ENCODE measurements around the gene KRTAP4-2. TPM values are rescaled to one million over a fixed set of nuclear protein-coding genes. Genes with fewer than 3 reads are reported as not detected.

Gene KRTAP4-2
- total and polyA plus RNA-seq, 11 donors = not detected

- ATAC-seq (no peak), DNase-seq (no peak)
- Histone ChIP-seq H3K4me1 (no peaks in the 10 kb centered on the region), H3K27ac (no peak within 1 kb of the TSS), H3K4me3 (no peak within 1 kb of the TSS), H3K36me3 (no peaks in the 10 kb centered on the region), H3K27me3 (peaks cover 0 to 20% (median 0%) of the 10 kb centered on the region in 9 donors), H3K9me3 (peaks cover 0 to 7% (median 0%) of the 10 kb centered on the region in 12 donors)
- intact Hi-C loops (cut with DNase I) = no loop called here
- WGBS, 4 donors = 50 to 60% (median 51%) methylated on average over 9 of the region's 9 CpGs
- TF ChIP-seq POLR2A (IDR thresholded peaks at IDR 0.05) = no peak
- TF ChIP-seq, protein P1, sequence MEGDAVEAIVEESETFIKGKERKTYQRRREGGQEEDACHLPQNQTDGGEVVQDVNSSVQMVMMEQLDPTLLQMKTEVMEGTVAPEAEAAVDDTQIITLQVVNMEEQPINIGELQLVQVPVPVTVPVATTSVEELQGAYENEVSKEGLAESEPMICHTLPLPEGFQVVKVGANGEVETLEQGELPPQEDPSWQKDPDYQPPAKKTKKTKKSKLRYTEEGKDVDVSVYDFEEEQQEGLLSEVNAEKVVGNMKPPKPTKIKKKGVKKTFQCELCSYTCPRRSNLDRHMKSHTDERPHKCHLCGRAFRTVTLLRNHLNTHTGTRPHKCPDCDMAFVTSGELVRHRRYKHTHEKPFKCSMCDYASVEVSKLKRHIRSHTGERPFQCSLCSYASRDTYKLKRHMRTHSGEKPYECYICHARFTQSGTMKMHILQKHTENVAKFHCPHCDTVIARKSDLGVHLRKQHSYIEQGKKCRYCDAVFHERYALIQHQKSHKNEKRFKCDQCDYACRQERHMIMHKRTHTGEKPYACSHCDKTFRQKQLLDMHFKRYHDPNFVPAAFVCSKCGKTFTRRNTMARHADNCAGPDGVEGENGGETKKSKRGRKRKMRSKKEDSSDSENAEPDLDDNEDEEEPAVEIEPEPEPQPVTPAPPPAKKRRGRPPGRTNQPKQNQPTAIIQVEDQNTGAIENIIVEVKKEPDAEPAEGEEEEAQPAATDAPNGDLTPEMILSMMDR (IDR thresholded peaks at IDR 0.05) = no peak
Observed at GRCh38 chr17:41184480-41184961, 6.5 kb upstream of the KRTAP4-2 start, which contains the start of gene KRTAP4-1. Gene KRTAP4-1 (minus strand): TSS chr17:41184911. CDS start chr17:41184854, 57 bp downstream.

- WGBS, 4 donors = 72 to 82% (median 78%) methylated on average over 1 of the region's 1 CpG
- DNase-seq (no peak), ATAC-seq (no peak)
- TF ChIP-seq, protein P1 (IDR thresholded peaks at IDR 0.05) = no peak
- Histone ChIP-seq H3K36me3 (no peaks in the 10 kb centered on the region), H3K27me3 (peaks cover 0 to 17% (median 0%) of the 10 kb centered on the region in 9 donors), H3K4me1 (no peaks in the 10 kb centered on the region), H3K4me3 (no peak overlapping the region), H3K27ac (no peak overlapping the region), H3K9me3 (no peaks in the 10 kb centered on the region)
- intact Hi-C loops (cut with DNase I) = no loop called here
Observed at GRCh38 chr17:41178843-41179616, 1.0 kb upstream of the KRTAP4-2 start.

GRCh38 chr17:41178341-41178740 lies 320 bp upstream of the KRTAP4-2 start:
- ATAC-seq (no peak), DNase-seq (no peak)
- no peaks in the 10 kb centered on the region for H3K36me3 ChIP-seq
- TF ChIP-seq POLR2A (IDR thresholded peaks at IDR 0.05) = no peak
- TF ChIP-seq, protein P1 (IDR thresholded peaks at IDR 0.05) = no peak
- WGBS, 4 donors = 83 to 95% (median 86%) methylated on average over 3 of the region's 3 CpGs
- no peak overlapping the region for H3K4me3 ChIP-seq
- H3K4me1 ChIP-seq = no peaks in the 10 kb centered on the region
- no peak overlapping the region for H3K27ac ChIP-seq
- H3K27me3 ChIP-seq = peaks cover 0 to 11% (median 0%) of the 10 kb centered on the region in 9 donors
- intact Hi-C loops (cut with DNase I) = no loop called here
- no peaks in the 10 kb centered on the region for H3K9me3 ChIP-seq

DNA sequence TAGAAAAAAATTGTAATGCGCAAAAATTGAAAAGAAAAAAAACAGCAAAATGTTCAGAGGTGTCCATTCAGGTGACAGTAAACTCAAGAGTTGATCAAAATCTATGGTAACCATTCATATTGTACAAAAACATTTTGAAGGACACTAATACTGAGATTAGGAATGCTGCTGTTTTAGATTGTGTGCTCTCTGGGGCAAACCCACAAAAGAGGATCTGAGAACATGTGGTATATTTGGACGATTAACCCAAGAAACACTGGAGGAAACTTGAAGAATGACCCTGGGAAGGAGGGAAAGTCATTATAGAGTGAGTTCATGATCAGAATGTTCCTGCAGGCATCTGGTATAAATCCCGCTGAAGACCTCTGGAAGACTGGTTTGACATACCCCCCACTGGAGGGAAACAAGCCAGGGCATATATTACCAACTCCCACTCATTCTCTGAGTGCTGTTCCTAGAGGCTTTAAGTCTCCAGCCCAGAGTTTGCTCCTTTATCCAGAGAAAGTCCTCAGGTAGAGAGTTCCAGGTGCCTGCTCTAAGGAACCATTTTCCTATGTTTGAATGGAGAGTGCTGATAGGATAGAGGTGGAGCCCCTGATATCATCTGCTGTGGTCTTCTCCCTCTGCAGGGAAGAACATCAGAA lies 1.2 kb downstream of the KRTAP4-2 start:
- no peaks in the 10 kb centered on the region for H3K36me3 ChIP-seq
- DNase-seq (no peak), ATAC-seq (no peak)
- intact Hi-C loops (cut with DNase I) = no loop called here
- WGBS, 4 donors = 75 to 83% (median 79%) methylated on average over 3 of the region's 3 CpGs
- no peak overlapping the region for H3K27ac ChIP-seq
- TF ChIP-seq, protein P1 (IDR thresholded peaks at IDR 0.05) = no peak
- TF ChIP-seq POLR2A (IDR thresholded peaks at IDR 0.05) = no peak
- no peak overlapping the region for H3K4me3 ChIP-seq
- no peaks in the 10 kb centered on the region for H3K4me1 ChIP-seq
- H3K27me3 ChIP-seq = peaks cover 0 to 10% (median 0%) of the 10 kb centered on the region in 9 donors
- H3K9me3 ChIP-seq = no peaks in the 10 kb centered on the region

All from heart left ventricle (tissue), 16 donors.